OCI-LY1 (cell line): ENCODE measurements around the gene ABCC2.

Source experiments
- H2AFZ ChIP-seq: fragments of 200-600 bp; sonication (generic), shearing (Covaris generic); 2 replicates; pipeline ENCODE4 v1.6.0; 2014; ENCODE audit warnings: antibody characterized with exemption, mild to moderate bottlenecking, low read length
- H3F3A ChIP-seq: fragments of 200-600 bp; sonication (generic), shearing (Covaris generic); 2 replicates; pipeline ENCODE4 v1.6.0; 2014; ENCODE audit warnings: mild to moderate bottlenecking, antibody characterized with exemption, low read length, moderate library complexity; ENCODE audit not compliant: insufficient read depth
- H3K27ac ChIP-seq: fragments of 200-600 bp; sonication (generic); 2 replicates; pipeline ENCODE4 v1.5.1; 2014; ENCODE audit warnings: low read length, mixed run types, mild to moderate bottlenecking, low read depth; ENCODE audit not compliant: poor library complexity, severe bottlenecking
- H3K27me3 ChIP-seq: fragments of 200-600 bp; sonication (generic); 2 replicates; pipeline ENCODE4 v1.6.0; 2014; ENCODE audit warnings: antibody characterized with exemption, mild to moderate bottlenecking, low read length, moderate library complexity; ENCODE audit not compliant: insufficient read depth
- H3K36me3 ChIP-seq: fragments of 200-600 bp; sonication (generic); 2 replicates; pipeline ENCODE4 v1.6.1; 2014; ENCODE audit warnings: mild to moderate bottlenecking, antibody characterized with exemption, low read length, moderate library complexity, mixed read lengths; ENCODE audit not compliant: insufficient read depth
- H3K4me1 ChIP-seq: fragments of 200-600 bp; sonication (generic); 2 replicates; pipeline ENCODE4 v1.5.1; 2014; ENCODE audit warnings: mild to moderate bottlenecking, low read length, moderate library complexity; ENCODE audit not compliant: insufficient read depth, severe bottlenecking
- H3K4me2 ChIP-seq: fragments of 200-600 bp; sonication (generic), shearing (Covaris generic); 2 replicates; pipeline ENCODE4 v1.6.1; 2014; ENCODE audit warnings: low read length
- H3K4me3 ChIP-seq: fragments of 200-600 bp; sonication (generic); 2 replicates; pipeline ENCODE4 v1.5.1; 2014; ENCODE audit warnings: low read length, low read depth, mild to moderate bottlenecking, mixed read lengths; ENCODE audit not compliant: poor library complexity, severe bottlenecking
- H3K79me2 ChIP-seq: fragments of 200-600 bp; shearing (Covaris generic); 2 replicates; pipeline ENCODE4 v1.6.1; 2016; ENCODE audit warnings: mixed run types, low read length, mixed read lengths; ENCODE audit not compliant: insufficient read depth
- H3K9ac ChIP-seq: fragments of 200-600 bp; sonication (generic), shearing (Covaris generic); 2 replicates; pipeline ENCODE4 v1.6.1; 2014; ENCODE audit warnings: mild to moderate bottlenecking, low read length, mixed read lengths
- H3K9me2 ChIP-seq: fragments of 200-600 bp; sonication (generic), shearing (Covaris generic); 2 replicates; pipeline ENCODE4 v1.6.1; 2014; ENCODE audit warnings: low read depth, mild to moderate bottlenecking, low read length, mixed read lengths
- H3K9me3 ChIP-seq: fragments of 200-600 bp; shearing (Covaris generic); 2 replicates; pipeline ENCODE4 v1.6.1; 2014; ENCODE audit warnings: low read length, mixed read lengths
- H4K20me1 ChIP-seq: fragments of 200-600 bp; sonication (generic), shearing (Covaris generic); 2 replicates; pipeline ENCODE4 v1.6.0; 2016; ENCODE audit warnings: mild to moderate bottlenecking, low read length; ENCODE audit not compliant: insufficient read depth
- EZH2 ChIP-seq: fragments of 200-600 bp; sonication (generic), shearing (Covaris generic); IDR thresholded peaks from 2 replicates; pipeline ENCODE4 v1.8.0; 2017; ENCODE audit warnings: borderline replicate concordance, mixed run types, mild to moderate bottlenecking, antibody characterized with exemption, low read length, moderate library complexity, mixed read lengths
- TF ChIP-seq, protein P1 (sequence below): fragments of 200-600 bp; sonication (generic), shearing (Covaris generic); IDR thresholded peaks from 2 replicates; pipeline ENCODE4 v1.5.1; 2017; ENCODE audit warnings: mild to moderate bottlenecking, antibody characterized with exemption, low read length, moderate library complexity, mixed read lengths

The ABCC2 gene

DNA sequence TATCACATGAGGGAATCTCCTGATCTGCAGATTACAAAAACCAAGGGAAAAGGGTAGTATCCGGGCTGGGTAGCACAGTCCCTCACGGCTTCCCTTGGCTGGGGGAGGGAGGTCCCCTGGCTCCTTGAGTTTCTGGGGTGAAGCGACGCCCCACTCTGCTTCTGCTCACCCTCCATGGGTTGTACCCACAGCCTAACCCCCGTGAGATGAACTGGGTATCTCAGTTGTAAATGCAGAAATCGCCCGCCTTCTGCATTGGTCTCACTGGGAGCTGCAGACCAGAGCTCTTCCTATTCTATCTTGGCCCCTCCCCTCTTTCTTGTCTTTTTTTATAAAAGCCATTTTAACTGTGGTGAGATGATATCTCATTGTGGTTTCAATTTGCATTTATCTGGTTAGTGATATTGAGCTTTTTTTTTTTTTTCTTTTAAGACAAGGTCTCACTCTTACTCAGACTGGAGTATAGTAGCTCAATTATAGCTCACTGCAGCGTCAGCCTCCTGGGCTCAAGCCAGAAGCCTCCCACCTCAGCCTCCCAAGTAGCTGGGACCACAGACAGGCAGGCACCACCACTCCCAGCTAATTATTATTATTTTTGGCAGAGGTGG is 87.8 kb downstream of the ABCC2 start:
- Histone ChIP-seq H3K9ac (no peak overlapping the region), H3K4me3 (no peak overlapping the region), H3K4me2 (no peak overlapping the region)

DNA sequence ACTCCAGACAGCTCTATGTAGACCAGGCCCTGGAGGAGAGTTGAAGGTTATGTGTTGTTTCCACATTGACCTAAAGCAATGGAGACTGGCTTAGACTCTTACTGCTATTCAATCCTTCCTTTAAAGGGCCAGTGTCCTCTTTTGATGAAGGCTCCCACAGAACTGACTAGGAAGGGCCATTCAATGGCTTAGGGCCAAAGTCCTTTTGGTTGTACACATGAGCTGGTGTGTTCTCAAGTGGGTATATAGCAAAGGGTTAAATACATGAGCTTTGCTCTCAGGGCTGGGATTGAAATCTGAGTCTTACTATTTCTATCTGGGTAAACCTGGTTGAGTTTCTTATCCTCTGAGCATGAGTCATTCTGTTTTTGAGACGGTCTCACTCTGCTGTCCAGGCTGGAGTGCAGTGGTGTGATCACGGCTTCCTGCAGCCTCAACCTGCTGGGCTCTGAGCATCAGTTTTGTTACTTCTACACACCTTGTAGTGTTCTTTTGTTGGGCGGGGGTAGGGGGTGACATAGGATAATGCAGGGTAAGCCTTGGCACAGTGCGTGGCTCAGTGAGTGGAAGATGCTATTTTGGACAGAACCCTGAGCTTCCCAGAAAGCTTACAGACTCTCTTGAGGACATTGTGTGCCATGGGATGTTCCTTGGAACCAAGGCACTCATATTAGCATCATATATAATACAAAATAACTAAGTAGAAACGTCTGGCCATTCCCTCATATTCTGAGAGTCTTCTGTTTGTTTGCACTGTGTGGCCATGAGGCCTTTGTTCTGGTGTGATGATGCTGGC is 90.1 kb downstream of the ABCC2 start:
- Histone ChIP-seq H3K36me3 (peaks cover 19% of the 10 kb centered on the region), H4K20me1 (no peaks in the 10 kb centered on the region), H3K27ac (no peak overlapping the region), H3K27me3 (no peaks in the 10 kb centered on the region), H3K4me3 (no peak overlapping the region), H3K4me2 (no peak overlapping the region), H2AFZ (no peak overlapping the region), H3F3A (no peaks in the 10 kb centered on the region), H3K9ac (no peak overlapping the region), H3K4me1 (no peaks in the 10 kb centered on the region), H3K9me2 (no peaks in the 10 kb centered on the region), H3K79me2 (no peaks in the 10 kb centered on the region), H3K9me3 (no peaks in the 10 kb centered on the region)
- TF ChIP-seq, protein P1, sequence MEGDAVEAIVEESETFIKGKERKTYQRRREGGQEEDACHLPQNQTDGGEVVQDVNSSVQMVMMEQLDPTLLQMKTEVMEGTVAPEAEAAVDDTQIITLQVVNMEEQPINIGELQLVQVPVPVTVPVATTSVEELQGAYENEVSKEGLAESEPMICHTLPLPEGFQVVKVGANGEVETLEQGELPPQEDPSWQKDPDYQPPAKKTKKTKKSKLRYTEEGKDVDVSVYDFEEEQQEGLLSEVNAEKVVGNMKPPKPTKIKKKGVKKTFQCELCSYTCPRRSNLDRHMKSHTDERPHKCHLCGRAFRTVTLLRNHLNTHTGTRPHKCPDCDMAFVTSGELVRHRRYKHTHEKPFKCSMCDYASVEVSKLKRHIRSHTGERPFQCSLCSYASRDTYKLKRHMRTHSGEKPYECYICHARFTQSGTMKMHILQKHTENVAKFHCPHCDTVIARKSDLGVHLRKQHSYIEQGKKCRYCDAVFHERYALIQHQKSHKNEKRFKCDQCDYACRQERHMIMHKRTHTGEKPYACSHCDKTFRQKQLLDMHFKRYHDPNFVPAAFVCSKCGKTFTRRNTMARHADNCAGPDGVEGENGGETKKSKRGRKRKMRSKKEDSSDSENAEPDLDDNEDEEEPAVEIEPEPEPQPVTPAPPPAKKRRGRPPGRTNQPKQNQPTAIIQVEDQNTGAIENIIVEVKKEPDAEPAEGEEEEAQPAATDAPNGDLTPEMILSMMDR, result no peak
- TF ChIP-seq EZH2, result no peak

More for the DNA sequence above, 87.8 kb downstream of the ABCC2 start:
- Histone ChIP-seq H3K4me1 (no peaks in the 10 kb centered on the region), H3K9me2 (no peaks in the 10 kb centered on the region), H3K27me3 (no peaks in the 10 kb centered on the region), H3K79me2 (no peaks in the 10 kb centered on the region), H3K36me3 (0 out of 2 replicates have a peak, but pooled peaks cover 2% of the 10 kb centered on the region), H2AFZ (no peak overlapping the region), H3K9me3 (no peaks in the 10 kb centered on the region), H3F3A (no peaks in the 10 kb centered on the region), H4K20me1 (no peaks in the 10 kb centered on the region), H3K27ac (no peak overlapping the region)
- TF ChIP-seq EZH2, result no peak
- TF ChIP-seq, protein P1, result no peak

DNA sequence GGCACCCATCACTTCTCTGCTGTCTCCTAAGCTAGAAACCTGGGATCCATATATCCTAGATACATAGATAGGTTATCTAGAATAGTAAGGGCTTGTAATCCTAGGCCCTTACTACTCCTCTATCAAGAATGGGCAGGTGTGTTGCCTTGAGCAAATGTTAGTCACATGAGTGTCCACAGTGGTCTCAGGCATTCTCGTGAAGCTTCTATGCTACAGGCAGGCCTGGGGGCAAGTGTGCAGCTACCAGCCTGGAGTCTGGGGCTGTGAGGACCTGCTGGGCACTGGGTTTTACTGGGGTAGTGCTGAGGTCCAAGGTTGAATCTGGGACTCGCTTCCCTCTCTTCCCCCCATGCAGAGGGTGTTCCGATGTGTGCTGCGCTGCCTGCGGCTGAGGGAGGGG is 91.4 kb downstream of the ABCC2 start:
- Histone ChIP-seq H3K79me2 (no peaks in the 10 kb centered on the region), H2AFZ (no peak overlapping the region), H3K4me1 (no peaks in the 10 kb centered on the region), H3K36me3 (peaks cover 29% of the 10 kb centered on the region), H3K4me2 (no peak overlapping the region), H3K9me3 (no peaks in the 10 kb centered on the region), H3K9ac (no peak overlapping the region), H3K27ac (no peak overlapping the region), H4K20me1 (no peaks in the 10 kb centered on the region), H3K4me3 (no peak overlapping the region), H3F3A (no peaks in the 10 kb centered on the region), H3K9me2 (no peaks in the 10 kb centered on the region), H3K27me3 (no peaks in the 10 kb centered on the region)
- TF ChIP-seq, protein P1, result no peak
- TF ChIP-seq EZH2, result no peak
